ENCODE results near the gene RAP1GAP2.

The RAP1GAP2 gene

GRCh38 chr17:2825253-2825970 is 29.2 kb downstream of the RAP1GAP2 start:
- no peak for TF ChIP-seq CTCF (IDR thresholded peaks at IDR 0.05; ENCODE audit: extremely low read depth, missing control alignments)
- no peak for DNase-seq (ENCODE audit: low spot score)

GRCh38 chr17:2828397-2829038 is 32.3 kb downstream of the RAP1GAP2 start:
- TF ChIP-seq CTCF (IDR thresholded peaks at IDR 0.05; ENCODE audit: extremely low read depth, missing control alignments), result peak; percentile 90
- DNase-seq (ENCODE audit: low spot score), result peak; percentile 85

GRCh38 chr17:2830678-2831077 is 34.4 kb downstream of the RAP1GAP2 start:
- DNase-seq (ENCODE audit: low spot score), result no peak
- no peak for TF ChIP-seq CTCF (IDR thresholded peaks at IDR 0.05; ENCODE audit: extremely low read depth, missing control alignments)

GRCh38 chr17:2835780-2836179 is 39.5 kb downstream of the RAP1GAP2 start:
- no peak for DNase-seq (ENCODE audit: low spot score)
- no peak for TF ChIP-seq CTCF (IDR thresholded peaks at IDR 0.05; ENCODE audit: extremely low read depth, missing control alignments)

GRCh38 chr17:2837147-2837561 is 40.9 kb downstream of the RAP1GAP2 start:
- TF ChIP-seq CTCF (IDR thresholded peaks at IDR 0.05; ENCODE audit: extremely low read depth, missing control alignments), result peak; percentile 13
- peak; percentile 69 for DNase-seq (ENCODE audit: low spot score)

GRCh38 chr17:2841606-2842005 is 45.4 kb downstream of the RAP1GAP2 start:
- DNase-seq (ENCODE audit: low spot score), result no peak
- TF ChIP-seq CTCF (IDR thresholded peaks at IDR 0.05; ENCODE audit: extremely low read depth, missing control alignments), result no peak

- no peak for TF ChIP-seq CTCF (IDR thresholded peaks at IDR 0.05; ENCODE audit: extremely low read depth, missing control alignments)
- DNase-seq (ENCODE audit: low spot score), result no peak
These were observed 46.2 kb downstream of the RAP1GAP2 start for GRCh38 chr17:2842464-2842863.
